ENCODE measurements around the gene CRYGC.

Gene CRYGC

GRCh38 chr2:208175069-208175839 is 45.6 kb upstream of the CRYGC start:
- Histone ChIP-seq H3K9me3 (replicated peaks in 1 of 2; ENCODE audit: control insufficient read depth in 2 of 2, insufficient read depth in 1 of 2, low read depth in 1 of 2, low read length in 2 of 2) (no peaks in the 10 kb centered on the region), H3K79me1 (ENCODE audit: low read depth, low read length) (no peaks in the 10 kb centered on the region), H2BK120ac (ENCODE audit: low read depth, low read length) (no peak overlapping the region), H3K27ac (replicated peaks; ENCODE audit: low read length) (no peak overlapping the region), H2BK15ac (ENCODE audit: low read length) (no peak overlapping the region), H3K4me2 (ENCODE audit: insufficient read depth, low read length, poor library complexity, severe bottlenecking) (no peak overlapping the region), H2BK12ac (ENCODE audit: low read length) (no peak overlapping the region), H2AK5ac (ENCODE audit: low read depth, low read length) (no peak overlapping the region), H3K4me1 (ENCODE audit: control insufficient read depth in 2 of 2, insufficient read depth in 1 of 2, low read depth in 1 of 2, low read length in 2 of 2) (peaks cover 0 to 3% of the 10 kb centered on the region in 2 donors), H3K14ac (ENCODE audit: low read length) (no peak overlapping the region), H4K8ac (ENCODE audit: low read depth, low read length) (no peak overlapping the region), H3K23ac (ENCODE audit: low read depth, low read length, poor library complexity) (no peak overlapping the region), H2BK5ac (ENCODE audit: low read length) (no peak overlapping the region), H3K4me3 (ENCODE audit: low read length in 2 of 2) (no peak overlapping the region), H3K36me3 (replicated peaks in 1 of 2; ENCODE audit: control insufficient read depth in 2 of 2, insufficient read depth in 2 of 2, low read length in 2 of 2) (no peaks in the 10 kb centered on the region), H3K18ac (ENCODE audit: low read length) (no peak overlapping the region), H2AFZ (ENCODE audit: low read length) (peak overlapping the region; percentile 82), H4K91ac (ENCODE audit: low read depth, low read length, poor library complexity) (no peak overlapping the region), H3K27me3 (ENCODE audit: control insufficient read depth in 3 of 3, insufficient read depth in 3 of 3, low read depth in 1 of 3, low read length in 3 of 3) (no peaks in the 10 kb centered on the region), H3K9ac (ENCODE audit: low read depth, low read length, poor library complexity) (no peak overlapping the region), H3K4ac (ENCODE audit: low read length) (no peak overlapping the region)
- DNase-seq (ENCODE audit: low spot score): peak; percentile 70
- WGBS, 2 donors (ENCODE audit: extremely low coverage in 2 of 2, insufficient read length in 2 of 2, insufficient replicate concordance in 1 of 2): no CpG with 5 or more reads among the region's 21 CpGs

GRCh38 chr2:208174144-208174543 is 44.5 kb upstream of the CRYGC start:
- no peak overlapping the region for H3K4me2 ChIP-seq (ENCODE audit: insufficient read depth, low read length, poor library complexity, severe bottlenecking)
- whole genome bisulfite sequencing, 2 donors (ENCODE audit: extremely low coverage in 2 of 2, insufficient read length in 2 of 2, insufficient replicate concordance in 1 of 2): no CpG with 5 or more reads among the region's 9 CpGs

GRCh38 chr2:208172125-208172524 is 42.5 kb upstream of the CRYGC start:
- Histone ChIP-seq H4K8ac (ENCODE audit: low read depth, low read length) (no peak overlapping the region), H2BK5ac (ENCODE audit: low read length) (no peak overlapping the region), H3K18ac (ENCODE audit: low read length) (no peak overlapping the region), H3K14ac (ENCODE audit: low read length) (no peak overlapping the region), H3K23ac (ENCODE audit: low read depth, low read length, poor library complexity) (no peak overlapping the region), H3K9me3 (replicated peaks in 1 of 2; ENCODE audit: control insufficient read depth in 2 of 2, insufficient read depth in 1 of 2, low read depth in 1 of 2, low read length in 2 of 2) (no peaks in the 10 kb centered on the region), H2AK5ac (ENCODE audit: low read depth, low read length) (no peak overlapping the region), H4K91ac (ENCODE audit: low read depth, low read length, poor library complexity) (no peak overlapping the region), H2BK120ac (ENCODE audit: low read depth, low read length) (no peak overlapping the region), H3K9ac (ENCODE audit: low read depth, low read length, poor library complexity) (no peak overlapping the region), H2BK15ac (ENCODE audit: low read length) (no peak overlapping the region), H3K4ac (ENCODE audit: low read length) (no peak overlapping the region), H3K79me1 (ENCODE audit: low read depth, low read length) (no peaks in the 10 kb centered on the region), H3K4me3 (ENCODE audit: low read length in 2 of 2) (no peak overlapping the region), H3K36me3 (replicated peaks in 1 of 2; ENCODE audit: control insufficient read depth in 2 of 2, insufficient read depth in 2 of 2, low read length in 2 of 2) (no peaks in the 10 kb centered on the region), H3K4me1 (ENCODE audit: control insufficient read depth in 2 of 2, insufficient read depth in 1 of 2, low read depth in 1 of 2, low read length in 2 of 2) (no peaks in the 10 kb centered on the region), H3K27ac (replicated peaks; ENCODE audit: low read length) (no peak overlapping the region), H2AFZ (ENCODE audit: low read length) (no peak overlapping the region), H2BK12ac (ENCODE audit: low read length) (no peak overlapping the region), H3K27me3 (ENCODE audit: control insufficient read depth in 3 of 3, insufficient read depth in 3 of 3, low read depth in 1 of 3, low read length in 3 of 3) (no peaks in the 10 kb centered on the region), H3K4me2 (ENCODE audit: insufficient read depth, low read length, poor library complexity, severe bottlenecking) (no peak overlapping the region)
- WGBS, 2 donors (ENCODE audit: extremely low coverage in 2 of 2, insufficient read length in 2 of 2, insufficient replicate concordance in 1 of 2): no CpG with 5 or more reads among the region's 4 CpGs
- DNase-seq (ENCODE audit: low spot score): no peak

More at GRCh38 chr2:208174144-208174543, 44.5 kb upstream of the CRYGC start:
- Histone ChIP-seq H3K27ac (replicated peaks; ENCODE audit: low read length) (no peak overlapping the region), H3K79me1 (ENCODE audit: low read depth, low read length) (no peaks in the 10 kb centered on the region), H2AK5ac (ENCODE audit: low read depth, low read length) (no peak overlapping the region), H2BK5ac (ENCODE audit: low read length) (no peak overlapping the region), H3K9ac (ENCODE audit: low read depth, low read length, poor library complexity) (no peak overlapping the region), H3K4ac (ENCODE audit: low read length) (no peak overlapping the region), H3K14ac (ENCODE audit: low read length) (no peak overlapping the region), H3K23ac (ENCODE audit: low read depth, low read length, poor library complexity) (no peak overlapping the region), H2BK12ac (ENCODE audit: low read length) (no peak overlapping the region), H3K9me3 (replicated peaks in 1 of 2; ENCODE audit: control insufficient read depth in 2 of 2, insufficient read depth in 1 of 2, low read depth in 1 of 2, low read length in 2 of 2) (no peaks in the 10 kb centered on the region), H3K27me3 (ENCODE audit: control insufficient read depth in 3 of 3, insufficient read depth in 3 of 3, low read depth in 1 of 3, low read length in 3 of 3) (no peaks in the 10 kb centered on the region), H4K91ac (ENCODE audit: low read depth, low read length, poor library complexity) (no peak overlapping the region), H4K8ac (ENCODE audit: low read depth, low read length) (no peak overlapping the region), H3K4me3 (ENCODE audit: low read length in 2 of 2) (no peak overlapping the region), H3K4me1 (ENCODE audit: control insufficient read depth in 2 of 2, insufficient read depth in 1 of 2, low read depth in 1 of 2, low read length in 2 of 2) (peaks cover 0 to under 1% of the 10 kb centered on the region in 2 donors), H2BK120ac (ENCODE audit: low read depth, low read length) (no peak overlapping the region), H2AFZ (ENCODE audit: low read length) (no peak overlapping the region), H3K36me3 (replicated peaks in 1 of 2; ENCODE audit: control insufficient read depth in 2 of 2, insufficient read depth in 2 of 2, low read length in 2 of 2) (no peaks in the 10 kb centered on the region), H3K18ac (ENCODE audit: low read length) (no peak overlapping the region), H2BK15ac (ENCODE audit: low read length) (no peak overlapping the region)
- no peak for DNase-seq (ENCODE audit: low spot score)

GRCh38 chr2:208164951-208165755 is 35.5 kb upstream of the CRYGC start:
- no peaks in the 10 kb centered on the region for H3K9me3 ChIP-seq (replicated peaks in 1 of 2; ENCODE audit: control insufficient read depth in 2 of 2, insufficient read depth in 1 of 2, low read depth in 1 of 2, low read length in 2 of 2)
- no peak overlapping the region for H2AK5ac ChIP-seq (ENCODE audit: low read depth, low read length)
- no peak overlapping the region for H2BK15ac ChIP-seq (ENCODE audit: low read length)
- H3K14ac ChIP-seq (ENCODE audit: low read length): no peak overlapping the region
- H3K27me3 ChIP-seq (ENCODE audit: control insufficient read depth in 3 of 3, insufficient read depth in 3 of 3, low read depth in 1 of 3, low read length in 3 of 3): no peaks in the 10 kb centered on the region
- DNase-seq (ENCODE audit: low spot score): no peak
- WGBS, 2 donors (ENCODE audit: extremely low coverage in 2 of 2, insufficient read length in 2 of 2, insufficient replicate concordance in 1 of 2): no CpG with 5 or more reads among the region's 2 CpGs
- no peak overlapping the region for H3K9ac ChIP-seq (ENCODE audit: low read depth, low read length, poor library complexity)
- H2BK120ac ChIP-seq (ENCODE audit: low read depth, low read length): no peak overlapping the region
- no peak overlapping the region for H3K4me2 ChIP-seq (ENCODE audit: insufficient read depth, low read length, poor library complexity, severe bottlenecking)
- H3K79me1 ChIP-seq (ENCODE audit: low read depth, low read length): no peaks in the 10 kb centered on the region
- no peak overlapping the region for H2BK12ac ChIP-seq (ENCODE audit: low read length)
- H2AFZ ChIP-seq (ENCODE audit: low read length): peak overlapping the region; percentile 5
- H3K27ac ChIP-seq (replicated peaks; ENCODE audit: low read length): no peak overlapping the region
- H4K8ac ChIP-seq (ENCODE audit: low read depth, low read length): no peak overlapping the region
- no peaks in the 10 kb centered on the region for H3K36me3 ChIP-seq (replicated peaks in 1 of 2; ENCODE audit: control insufficient read depth in 2 of 2, insufficient read depth in 2 of 2, low read length in 2 of 2)
- H4K91ac ChIP-seq (ENCODE audit: low read depth, low read length, poor library complexity): no peak overlapping the region
- no peak overlapping the region for H2BK5ac ChIP-seq (ENCODE audit: low read length)
- no peak overlapping the region for H3K4me3 ChIP-seq (ENCODE audit: low read length in 2 of 2)
- peak overlapping the region; percentile 23 for H3K18ac ChIP-seq (ENCODE audit: low read length)
- H3K23ac ChIP-seq (ENCODE audit: low read depth, low read length, poor library complexity): no peak overlapping the region
- H3K4ac ChIP-seq (ENCODE audit: low read length): no peak overlapping the region
- peaks cover 0 to 3% of the 10 kb centered on the region in 2 donors for H3K4me1 ChIP-seq (ENCODE audit: control insufficient read depth in 2 of 2, insufficient read depth in 1 of 2, low read depth in 1 of 2, low read length in 2 of 2)

Measured in neuronal stem cell (in vitro differentiated cells).